Measurements from ENCODE around the gene REELD1.

REELD1 gene

DNA sequence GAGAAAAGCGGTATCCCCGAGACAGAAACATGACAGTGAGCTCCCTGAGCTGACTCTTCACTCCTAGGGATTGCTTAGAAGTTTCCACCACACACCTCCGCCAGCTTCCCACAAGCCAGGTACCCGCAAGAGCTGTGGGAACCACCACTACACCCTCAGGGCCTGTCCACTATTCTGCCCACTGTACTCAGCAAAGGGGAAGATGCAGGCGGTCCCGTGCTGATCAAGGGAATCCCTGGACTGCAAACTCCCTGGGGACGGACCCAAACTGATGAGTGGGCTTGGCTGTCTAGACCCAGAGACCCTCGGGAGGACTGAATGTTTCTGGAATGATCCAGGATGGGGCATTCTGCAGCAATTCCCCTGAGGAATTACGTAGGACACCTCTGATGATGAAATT, 30.2 kb downstream of the REELD1 start:
- no peaks in the 10 kb centered on the region for H3K4me1 ChIP-seq

GRCh38 chr4:146245246-146245645, 30.9 kb downstream of the REELD1 start:
- H3K9ac ChIP-seq, result no peak overlapping the region
- no peak for TF ChIP-seq Cebpa-rat (IDR thresholded peaks at IDR 0.05)
- no peaks in the 10 kb centered on the region for H3K36me3 ChIP-seq
- no peaks in the 10 kb centered on the region for H4K20me1 ChIP-seq
- H3K4me1 ChIP-seq, result no peaks in the 10 kb centered on the region
- no peak overlapping the region for H3K27ac ChIP-seq
- no peak overlapping the region for H3K4me3 ChIP-seq
- H3K27me3 ChIP-seq, result no peaks in the 10 kb centered on the region
- no peak overlapping the region for H3K4me2 ChIP-seq
- H3K9me3 ChIP-seq, result no peaks in the 10 kb centered on the region

More for the DNA sequence above, 30.2 kb downstream of the REELD1 start:
- H4K20me1 ChIP-seq, result no peaks in the 10 kb centered on the region
- no peak overlapping the region for H3K9ac ChIP-seq
- no peak overlapping the region for H3K4me3 ChIP-seq
- H3K4me2 ChIP-seq, result no peak overlapping the region
- no peaks in the 10 kb centered on the region for H3K27me3 ChIP-seq
- no peak overlapping the region for H3K27ac ChIP-seq
- H3K9me3 ChIP-seq, result no peaks in the 10 kb centered on the region
- no peak for TF ChIP-seq Cebpa-rat (IDR thresholded peaks at IDR 0.05)
- H3K36me3 ChIP-seq, result no peaks in the 10 kb centered on the region

GRCh38 chr4:146245850-146246249, 31.5 kb downstream of the REELD1 start:
- no peaks in the 10 kb centered on the region for H3K27me3 ChIP-seq
- no peaks in the 10 kb centered on the region for H3K36me3 ChIP-seq
- H4K20me1 ChIP-seq, result no peaks in the 10 kb centered on the region
- H3K27ac ChIP-seq, result no peak overlapping the region
- H3K9me3 ChIP-seq, result no peaks in the 10 kb centered on the region
- no peak for TF ChIP-seq Cebpa-rat (IDR thresholded peaks at IDR 0.05)
- H3K4me1 ChIP-seq, result no peaks in the 10 kb centered on the region
- no peak overlapping the region for H3K9ac ChIP-seq
- no peak overlapping the region for H3K4me3 ChIP-seq
- H3K4me2 ChIP-seq, result no peak overlapping the region

DNA sequence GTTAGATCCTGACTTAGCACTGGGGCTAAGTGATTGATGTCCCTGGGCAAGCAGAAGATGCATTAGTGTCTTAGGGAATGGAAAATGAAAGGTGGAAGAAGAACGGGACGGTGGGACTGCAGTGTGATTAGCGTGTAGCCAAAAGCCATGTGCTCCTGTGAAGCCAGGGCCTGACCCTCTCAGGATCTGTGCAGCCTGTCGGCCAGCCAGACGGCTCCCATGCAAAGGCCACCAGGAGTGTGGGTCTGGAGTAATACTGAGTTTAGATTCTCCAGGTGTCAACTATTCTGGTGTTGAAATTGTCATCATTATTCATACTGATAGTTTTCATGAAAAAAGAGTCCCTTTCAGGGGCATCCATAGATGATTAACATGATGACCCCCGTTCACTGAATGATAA, 32.0 kb downstream of the REELD1 start:
- Histone ChIP-seq H3K4me2 (no peak overlapping the region), H3K27ac (no peak overlapping the region), H3K4me3 (no peak overlapping the region), H3K27me3 (no peaks in the 10 kb centered on the region), H3K36me3 (no peaks in the 10 kb centered on the region), H3K9ac (no peak overlapping the region), H3K9me3 (no peaks in the 10 kb centered on the region), H4K20me1 (no peaks in the 10 kb centered on the region), H3K4me1 (no peaks in the 10 kb centered on the region)
- TF ChIP-seq Cebpa-rat (IDR thresholded peaks at IDR 0.05), result no peak

DNA sequence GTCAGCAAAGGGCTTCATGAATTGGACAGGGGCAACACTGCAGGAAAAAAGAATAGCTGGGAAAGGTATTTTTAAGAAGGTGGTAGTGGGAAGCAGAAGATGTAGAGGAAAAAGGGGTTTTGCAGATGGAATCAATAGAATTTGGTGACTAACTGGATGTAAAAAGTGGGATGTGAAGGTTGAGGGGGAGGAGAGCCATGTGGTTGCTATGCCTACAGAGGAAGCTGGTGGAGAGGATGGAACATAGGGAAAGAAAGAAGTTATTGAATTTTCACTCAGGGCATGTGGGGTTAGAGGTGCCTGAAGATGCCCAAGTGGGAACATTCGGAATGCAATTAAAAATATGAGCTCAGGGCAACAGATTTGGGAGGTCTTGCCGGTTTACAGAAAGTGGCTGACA, 33.0 kb downstream of the REELD1 start:
- H4K20me1 ChIP-seq, result no peaks in the 10 kb centered on the region
- no peaks in the 10 kb centered on the region for H3K9me3 ChIP-seq
- H3K27ac ChIP-seq, result no peak overlapping the region
- H3K27me3 ChIP-seq, result no peaks in the 10 kb centered on the region
- H3K9ac ChIP-seq, result no peak overlapping the region
- TF ChIP-seq Cebpa-rat (IDR thresholded peaks at IDR 0.05), result no peak
- no peaks in the 10 kb centered on the region for H3K36me3 ChIP-seq
- no peaks in the 10 kb centered on the region for H3K4me1 ChIP-seq
- no peak overlapping the region for H3K4me2 ChIP-seq
- no peak overlapping the region for H3K4me3 ChIP-seq

- H3K9me3 ChIP-seq, result no peaks in the 10 kb centered on the region
- H4K20me1 ChIP-seq, result no peaks in the 10 kb centered on the region
- no peak overlapping the region for H3K9ac ChIP-seq
- H3K36me3 ChIP-seq, result no peaks in the 10 kb centered on the region; the same call in 1 of the 2 replicates
- H3K4me3 ChIP-seq, result no peak overlapping the region
- no peaks in the 10 kb centered on the region for H3K4me1 ChIP-seq
- no peak for TF ChIP-seq Cebpa-rat (IDR thresholded peaks at IDR 0.05)
- no peak overlapping the region for H3K27ac ChIP-seq
- H3K4me2 ChIP-seq, result no peak overlapping the region
- no peaks in the 10 kb centered on the region for H3K27me3 ChIP-seq
These were observed 38.8 kb downstream of the REELD1 start for GRCh38 chr4:146252969-146253611.

DNA sequence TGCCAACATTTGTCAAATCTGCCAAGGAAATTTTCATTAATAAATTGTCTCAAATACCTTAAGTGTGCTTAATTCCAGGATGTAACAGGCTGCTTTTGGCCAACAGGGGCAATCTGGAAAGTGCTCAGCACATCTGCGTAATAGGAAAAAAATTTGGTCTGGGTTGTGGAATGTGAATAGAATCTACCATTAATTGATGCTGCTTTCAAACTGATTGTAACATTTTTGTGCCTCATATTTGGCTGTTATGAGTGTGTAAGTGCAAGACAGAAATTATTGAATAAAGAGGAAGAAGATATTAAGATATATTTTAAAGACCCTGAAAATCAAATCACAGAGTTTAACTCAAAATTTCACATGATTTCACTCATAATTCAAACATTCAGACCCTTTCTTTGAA, 41.1 kb downstream of the REELD1 start:
- H3K27me3 ChIP-seq, result no peaks in the 10 kb centered on the region
- H3K4me3 ChIP-seq, result no peak overlapping the region
- no peak for TF ChIP-seq Cebpa-rat (IDR thresholded peaks at IDR 0.05)
- no peak overlapping the region for H3K9ac ChIP-seq
- no peaks in the 10 kb centered on the region for H3K9me3 ChIP-seq
- H3K27ac ChIP-seq, result no peak overlapping the region
- no peaks in the 10 kb centered on the region; the same call in 1 of the 2 replicates for H3K36me3 ChIP-seq
- no peaks in the 10 kb centered on the region for H3K4me1 ChIP-seq
- H3K4me2 ChIP-seq, result no peak overlapping the region
- no peaks in the 10 kb centered on the region for H4K20me1 ChIP-seq

GRCh38 chr4:146255874-146256273, 41.5 kb downstream of the REELD1 start:
- no peak overlapping the region for H3K4me3 ChIP-seq
- no peaks in the 10 kb centered on the region for H3K27me3 ChIP-seq
- no peaks in the 10 kb centered on the region for H3K9me3 ChIP-seq
- H3K36me3 ChIP-seq, result no peaks in the 10 kb centered on the region; the same call in 1 of the 2 replicates
- H3K4me2 ChIP-seq, result no peak overlapping the region
- no peak overlapping the region for H3K9ac ChIP-seq
- no peaks in the 10 kb centered on the region for H3K4me1 ChIP-seq
- no peak overlapping the region for H3K27ac ChIP-seq
- TF ChIP-seq Cebpa-rat (IDR thresholded peaks at IDR 0.05), result no peak
- H4K20me1 ChIP-seq, result no peaks in the 10 kb centered on the region

GRCh38 chr4:146256328-146256727, 42.0 kb downstream of the REELD1 start:
- no peak overlapping the region for H3K4me2 ChIP-seq
- H3K27ac ChIP-seq, result no peak overlapping the region
- H3K4me1 ChIP-seq, result no peaks in the 10 kb centered on the region
- H3K9me3 ChIP-seq, result no peaks in the 10 kb centered on the region
- TF ChIP-seq Cebpa-rat (IDR thresholded peaks at IDR 0.05), result no peak
- no peaks in the 10 kb centered on the region; the same call in 1 of the 2 replicates for H3K36me3 ChIP-seq
- no peaks in the 10 kb centered on the region for H4K20me1 ChIP-seq
- H3K27me3 ChIP-seq, result no peaks in the 10 kb centered on the region
- no peak overlapping the region for H3K9ac ChIP-seq
- no peak overlapping the region for H3K4me3 ChIP-seq

DNA sequence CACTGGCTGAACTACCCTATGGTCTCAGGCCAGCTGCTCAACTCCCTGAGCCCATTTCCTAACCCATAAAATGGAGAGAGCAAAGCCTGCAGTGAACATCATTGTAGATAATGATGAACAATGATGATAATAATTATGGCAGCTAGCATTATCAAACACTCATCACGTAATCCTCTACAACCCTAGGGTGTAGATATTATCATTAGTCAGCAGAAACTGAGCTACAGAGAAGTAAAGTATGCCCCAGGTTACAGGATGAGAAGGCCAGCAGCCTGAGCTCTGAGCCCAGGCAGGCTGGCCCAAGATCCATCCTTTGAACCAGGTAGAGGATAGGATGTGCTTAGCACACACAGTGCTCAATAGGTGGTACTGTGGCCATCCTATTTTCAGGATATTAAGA, 43.2 kb downstream of the REELD1 start:
- no peaks in the 10 kb centered on the region for H3K9me3 ChIP-seq
- no peak overlapping the region for H3K4me2 ChIP-seq
- no peak overlapping the region for H3K27ac ChIP-seq
- H3K4me1 ChIP-seq, result no peaks in the 10 kb centered on the region
- H3K9ac ChIP-seq, result no peak overlapping the region
- H4K20me1 ChIP-seq, result no peaks in the 10 kb centered on the region
- H3K36me3 ChIP-seq, result no peaks in the 10 kb centered on the region; the same call in 1 of the 2 replicates
- TF ChIP-seq Cebpa-rat (IDR thresholded peaks at IDR 0.05), result no peak
- no peak overlapping the region for H3K4me3 ChIP-seq
- H3K27me3 ChIP-seq, result no peaks in the 10 kb centered on the region

DNA sequence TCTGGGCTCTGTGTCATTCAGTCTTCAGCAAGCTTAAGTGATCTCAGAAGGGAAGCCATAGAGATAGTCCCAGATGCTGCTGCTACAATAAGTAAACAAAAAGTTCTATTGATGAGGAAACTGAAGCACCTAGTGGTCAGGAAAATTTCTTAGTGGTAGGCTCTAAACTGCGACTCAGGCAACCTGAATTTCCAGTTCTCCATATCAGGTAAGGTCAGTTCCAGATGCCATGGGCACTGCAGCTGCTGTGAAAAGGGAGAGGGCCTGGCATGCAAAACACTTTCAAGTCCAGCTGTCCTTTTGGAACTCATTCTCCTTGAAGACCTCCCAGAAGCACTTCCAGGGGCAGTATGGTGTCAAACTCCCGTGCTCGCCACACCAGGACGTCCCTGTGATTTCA, 46.2 kb downstream of the REELD1 start:
- Histone ChIP-seq H4K20me1 (no peaks in the 10 kb centered on the region), H3K36me3 (peaks cover 5% of the 10 kb centered on the region; the same call in 1 of the 2 replicates), H3K27ac (no peak overlapping the region), H3K27me3 (no peaks in the 10 kb centered on the region), H3K4me3 (no peak overlapping the region), H3K9ac (no peak overlapping the region), H3K9me3 (no peaks in the 10 kb centered on the region), H3K4me2 (no peak overlapping the region), H3K4me1 (no peaks in the 10 kb centered on the region)
- no peak for TF ChIP-seq Cebpa-rat (IDR thresholded peaks at IDR 0.05)

All from BLaER1 (cell line).